ENCODE measurements around the gene DDX31.

DDX31 gene

DNA sequence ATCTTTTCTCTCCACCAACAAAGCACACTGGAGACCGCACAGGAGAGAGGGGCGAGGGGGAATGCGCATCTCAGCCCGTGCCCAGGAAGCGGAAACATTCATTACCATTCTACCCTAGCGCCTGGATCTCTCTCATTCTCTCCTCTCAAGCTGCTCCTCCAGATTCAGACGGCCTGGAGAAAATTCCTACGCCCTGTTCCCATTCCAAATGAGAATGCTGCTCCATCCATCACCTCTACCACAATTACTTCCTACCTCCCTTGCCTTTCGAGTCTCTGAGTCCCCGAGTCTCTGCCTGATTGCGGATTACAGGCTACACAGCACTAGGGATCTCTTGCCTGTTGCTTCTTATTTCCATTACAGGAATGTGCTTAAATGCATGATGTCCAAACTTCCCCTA lies 6.7 kb downstream of the DDX31 start:
- Histone ChIP-seq H3K4me2 (ENCODE audit: low read length) (no peak overlapping the region), H3K79me2 (ENCODE audit: control insufficient read depth, low read length) (peaks cover 69% of the 10 kb centered on the region), H3K27me3 (ENCODE audit: control insufficient read depth, low read length) (no peaks in the 10 kb centered on the region), H3K36me3 (ENCODE audit: control insufficient read depth, low read length) (peaks cover 62% of the 10 kb centered on the region), H3K4me3 (ENCODE audit: low read length) (no peak overlapping the region), H4K20me1 (ENCODE audit: control insufficient read depth, insufficient read depth, low read depth, low read length) (no peaks in the 10 kb centered on the region), H3K9me2 (replicated peaks; ENCODE audit: control insufficient read depth, low read length) (no peaks in the 10 kb centered on the region), H3K9me3 (ENCODE audit: control insufficient read depth, insufficient read depth, low read length) (no peaks in the 10 kb centered on the region), H3F3A (ENCODE audit: control insufficient read depth, insufficient read depth) (0 out of 2 replicates have a peak, but pooled peaks cover 4% of the 10 kb centered on the region), H3K4me1 (ENCODE audit: control insufficient read depth, low read length) (peaks cover 3% of the 10 kb centered on the region), H3K27ac (ENCODE audit: low read depth, low read length) (no peak overlapping the region)
- TF ChIP-seq, protein P1, sequence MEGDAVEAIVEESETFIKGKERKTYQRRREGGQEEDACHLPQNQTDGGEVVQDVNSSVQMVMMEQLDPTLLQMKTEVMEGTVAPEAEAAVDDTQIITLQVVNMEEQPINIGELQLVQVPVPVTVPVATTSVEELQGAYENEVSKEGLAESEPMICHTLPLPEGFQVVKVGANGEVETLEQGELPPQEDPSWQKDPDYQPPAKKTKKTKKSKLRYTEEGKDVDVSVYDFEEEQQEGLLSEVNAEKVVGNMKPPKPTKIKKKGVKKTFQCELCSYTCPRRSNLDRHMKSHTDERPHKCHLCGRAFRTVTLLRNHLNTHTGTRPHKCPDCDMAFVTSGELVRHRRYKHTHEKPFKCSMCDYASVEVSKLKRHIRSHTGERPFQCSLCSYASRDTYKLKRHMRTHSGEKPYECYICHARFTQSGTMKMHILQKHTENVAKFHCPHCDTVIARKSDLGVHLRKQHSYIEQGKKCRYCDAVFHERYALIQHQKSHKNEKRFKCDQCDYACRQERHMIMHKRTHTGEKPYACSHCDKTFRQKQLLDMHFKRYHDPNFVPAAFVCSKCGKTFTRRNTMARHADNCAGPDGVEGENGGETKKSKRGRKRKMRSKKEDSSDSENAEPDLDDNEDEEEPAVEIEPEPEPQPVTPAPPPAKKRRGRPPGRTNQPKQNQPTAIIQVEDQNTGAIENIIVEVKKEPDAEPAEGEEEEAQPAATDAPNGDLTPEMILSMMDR (IDR thresholded peaks at IDR 0.05; ENCODE audit: low read depth, low read length, poor library complexity, severe bottlenecking): no peak
- no peak for TF ChIP-seq EZH2phosphoT487 (IDR thresholded peaks at IDR 0.05; ENCODE audit: borderline replicate concordance, low read length)

DNA sequence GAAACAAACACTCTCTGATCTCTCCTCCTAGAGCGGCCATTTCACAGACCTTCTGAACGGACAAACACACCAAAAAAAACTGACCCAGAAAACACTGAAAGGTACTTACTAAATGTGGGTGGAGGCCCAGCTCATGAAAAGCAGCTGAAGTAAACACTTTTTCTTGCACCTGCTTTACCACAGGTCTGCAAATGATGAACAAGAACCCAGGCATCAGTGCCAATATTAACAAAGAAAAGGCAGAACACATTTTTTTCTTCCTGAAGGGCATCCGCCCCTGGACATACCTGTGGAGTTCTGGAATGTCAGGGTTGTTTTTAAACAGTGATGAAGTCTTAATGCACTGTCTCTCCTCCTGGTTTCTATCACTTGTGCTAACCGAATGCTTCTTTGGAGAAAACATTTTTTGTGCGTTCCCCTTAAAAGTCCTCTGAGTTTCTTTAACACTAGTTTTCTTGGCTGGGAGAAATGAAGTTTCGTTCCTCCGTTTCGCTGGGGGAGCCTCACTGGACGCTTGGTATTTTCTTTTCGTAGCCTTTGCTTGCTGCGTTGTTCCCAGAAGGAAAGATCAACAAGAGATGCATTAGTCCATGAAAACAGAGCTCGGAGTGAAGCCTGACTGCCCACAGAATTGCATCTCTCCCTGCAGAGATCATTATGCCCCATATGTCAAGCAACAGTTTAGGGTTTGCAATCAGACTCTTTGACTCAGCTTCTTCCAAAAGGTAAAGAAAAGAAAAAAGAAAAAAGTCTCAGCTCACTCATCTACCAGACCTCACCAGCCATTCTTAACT lies 7.4 kb downstream of the DDX31 start:
- Histone ChIP-seq H3K36me3 (ENCODE audit: control insufficient read depth, low read length) (peaks cover 66% of the 10 kb centered on the region), H3K79me2 (ENCODE audit: control insufficient read depth, low read length) (peaks cover 61% of the 10 kb centered on the region)

DNA sequence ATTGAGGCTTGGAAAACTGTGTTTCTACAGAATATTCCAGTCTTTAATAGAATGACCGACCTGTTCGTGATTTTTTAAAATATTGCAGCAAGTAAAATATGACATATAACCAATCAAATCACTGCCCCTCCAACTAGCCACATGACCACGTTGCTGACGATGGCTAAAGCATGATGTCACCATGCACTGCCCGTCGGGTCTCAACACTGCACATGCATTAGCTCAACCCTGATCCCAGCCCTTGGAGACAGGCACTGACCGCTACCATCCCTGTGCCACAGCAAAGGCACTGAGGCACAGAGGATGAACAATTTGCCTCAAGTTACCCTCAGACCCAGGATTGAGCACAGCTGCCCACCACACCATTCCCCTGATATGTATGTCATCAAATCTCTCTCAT lies 13.5 kb downstream of the DDX31 start:
- Histone ChIP-seq H3K9me3 (ENCODE audit: control insufficient read depth, insufficient read depth, low read length) (no peaks in the 10 kb centered on the region), H3K79me2 (ENCODE audit: control insufficient read depth, low read length) (peaks cover 18% of the 10 kb centered on the region), H3K27ac (ENCODE audit: low read depth, low read length) (no peak overlapping the region), H3K4me1 (ENCODE audit: control insufficient read depth, low read length) (no peaks in the 10 kb centered on the region), H3K27me3 (ENCODE audit: control insufficient read depth, low read length) (no peaks in the 10 kb centered on the region), H3K36me3 (ENCODE audit: control insufficient read depth, low read length) (peaks cover 71% of the 10 kb centered on the region), H3K4me3 (ENCODE audit: low read length) (no peak overlapping the region), H3K4me2 (ENCODE audit: low read length) (no peak overlapping the region), H3F3A (ENCODE audit: control insufficient read depth, insufficient read depth) (peaks cover 8% of the 10 kb centered on the region; the same call in 1 of the 2 replicates), H3K9me2 (replicated peaks; ENCODE audit: control insufficient read depth, low read length) (no peaks in the 10 kb centered on the region), H4K20me1 (ENCODE audit: control insufficient read depth, insufficient read depth, low read depth, low read length) (no peaks in the 10 kb centered on the region)
- TF ChIP-seq EZH2phosphoT487 (IDR thresholded peaks at IDR 0.05; ENCODE audit: borderline replicate concordance, low read length): no peak
- TF ChIP-seq, protein P1 (IDR thresholded peaks at IDR 0.05; ENCODE audit: low read depth, low read length, poor library complexity, severe bottlenecking): no peak

More for the DNA sequence above, 7.4 kb downstream of the DDX31 start:
- Histone ChIP-seq H3F3A (ENCODE audit: control insufficient read depth, insufficient read depth) (0 out of 2 replicates have a peak, but pooled peaks cover 8% of the 10 kb centered on the region), H3K4me3 (ENCODE audit: low read length) (no peak overlapping the region), H3K27ac (ENCODE audit: low read depth, low read length) (no peak overlapping the region), H3K9me2 (replicated peaks; ENCODE audit: control insufficient read depth, low read length) (no peaks in the 10 kb centered on the region), H4K20me1 (ENCODE audit: control insufficient read depth, insufficient read depth, low read depth, low read length) (no peaks in the 10 kb centered on the region), H3K27me3 (ENCODE audit: control insufficient read depth, low read length) (no peaks in the 10 kb centered on the region), H3K4me2 (ENCODE audit: low read length) (no peak overlapping the region), H3K4me1 (ENCODE audit: control insufficient read depth, low read length) (no peaks in the 10 kb centered on the region), H3K9me3 (ENCODE audit: control insufficient read depth, insufficient read depth, low read length) (no peaks in the 10 kb centered on the region)
- TF ChIP-seq, protein P1 (IDR thresholded peaks at IDR 0.05; ENCODE audit: low read depth, low read length, poor library complexity, severe bottlenecking): no peak
- TF ChIP-seq EZH2phosphoT487 (IDR thresholded peaks at IDR 0.05; ENCODE audit: borderline replicate concordance, low read length): no peak

Measured in DOHH2 (cell line).